Parathyroid adenoma (tissue), 2 donors: ENCODE results near the gene INMT.
A peak's percentile ranks its signal among the peaks of the same experiment; 100 is the strongest.

ENCODE experiments used
- H2AFZ ChIP-seq: fragments of 300-600 bp; sonication (generic); one replicate; pipeline ENCODE4 v1.7.0; 2017; ENCODE audit warnings: antibody characterized with exemption, mild to moderate bottlenecking
- H3K27ac ChIP-seq: fragments of 300-600 bp; sonication (generic); one replicate; pipeline ENCODE4 v1.7.0; 2017
- H3K27me3 ChIP-seq: fragments of 300-600 bp; sonication (generic); one replicate; pipeline ENCODE4 v1.7.0; 2017; ENCODE audit warnings: low read length; ENCODE audit not compliant: control insufficient read depth, insufficient read depth
- H3K36me3 ChIP-seq: fragments of 300-600 bp; sonication (generic); one replicate; pipeline ENCODE4 v1.7.0; 2017; ENCODE audit warnings: low read length; ENCODE audit not compliant: control insufficient read depth, insufficient read depth
- H3K4me1 ChIP-seq: fragments of 300-600 bp; sonication (generic); one replicate; pipeline ENCODE4 v1.7.0; 2017; ENCODE audit warnings: control low read depth
- H3K4me2 ChIP-seq: fragments of 300-600 bp; sonication (generic); one replicate; pipeline ENCODE4 v1.7.0; 2017; ENCODE audit warnings: low read length
- H3K4me3 ChIP-seq: fragments of 300-600 bp; sonication (generic); one replicate; pipeline ENCODE4 v1.7.0; 2017; ENCODE audit warnings: low read depth, low read length
- H3K79me2 ChIP-seq: fragments of 300-600 bp; sonication (generic); one replicate; pipeline ENCODE4 v1.7.0; 2017; ENCODE audit warnings: control low read depth
- H3K9ac ChIP-seq: fragments of 300-600 bp; sonication (generic); one replicate; pipeline ENCODE4 v1.7.0; 2017; ENCODE audit warnings: mild to moderate bottlenecking
- H3K9me3 ChIP-seq: fragments of 300-600 bp; sonication (generic); one replicate; pipeline ENCODE4 v1.7.0; 2017; ENCODE audit warnings: low read length; ENCODE audit not compliant: control insufficient read depth
- TF ChIP-seq, protein P1 (sequence below): fragments of 300-600 bp; sonication (generic); IDR thresholded peaks from one replicate; pipeline ENCODE4 v1.7.0; 2017; ENCODE audit warnings: antibody characterized with exemption, mild to moderate bottlenecking
- donor health status: primary hyperparathyroidism.

Gene INMT

GRCh38 chr7:30751696-30752273 is at the start of gene INMT:
TSS of gene INMT (plus strand) at chr7:30752135. CDS start at chr7:30752151, 16 bp downstream.
- TF ChIP-seq, protein P1, sequence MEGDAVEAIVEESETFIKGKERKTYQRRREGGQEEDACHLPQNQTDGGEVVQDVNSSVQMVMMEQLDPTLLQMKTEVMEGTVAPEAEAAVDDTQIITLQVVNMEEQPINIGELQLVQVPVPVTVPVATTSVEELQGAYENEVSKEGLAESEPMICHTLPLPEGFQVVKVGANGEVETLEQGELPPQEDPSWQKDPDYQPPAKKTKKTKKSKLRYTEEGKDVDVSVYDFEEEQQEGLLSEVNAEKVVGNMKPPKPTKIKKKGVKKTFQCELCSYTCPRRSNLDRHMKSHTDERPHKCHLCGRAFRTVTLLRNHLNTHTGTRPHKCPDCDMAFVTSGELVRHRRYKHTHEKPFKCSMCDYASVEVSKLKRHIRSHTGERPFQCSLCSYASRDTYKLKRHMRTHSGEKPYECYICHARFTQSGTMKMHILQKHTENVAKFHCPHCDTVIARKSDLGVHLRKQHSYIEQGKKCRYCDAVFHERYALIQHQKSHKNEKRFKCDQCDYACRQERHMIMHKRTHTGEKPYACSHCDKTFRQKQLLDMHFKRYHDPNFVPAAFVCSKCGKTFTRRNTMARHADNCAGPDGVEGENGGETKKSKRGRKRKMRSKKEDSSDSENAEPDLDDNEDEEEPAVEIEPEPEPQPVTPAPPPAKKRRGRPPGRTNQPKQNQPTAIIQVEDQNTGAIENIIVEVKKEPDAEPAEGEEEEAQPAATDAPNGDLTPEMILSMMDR, result no peak
- H3K9ac ChIP-seq, result no peak within 1 kb of the TSS
- H2AFZ ChIP-seq, result no peak within 1 kb of the TSS
- H3K79me2 ChIP-seq, result no peaks in the 10 kb centered on the region
- H3K27ac ChIP-seq, result peak within 1 kb of the TSS; percentile 55
- H3K4me1 ChIP-seq, result no peaks in the 10 kb centered on the region
- H3K36me3 ChIP-seq, result no peaks in the 10 kb centered on the region
- H3K27me3 ChIP-seq, result no peaks in the 10 kb centered on the region
- no peak within 1 kb of the TSS for H3K4me3 ChIP-seq
- no peaks in the 10 kb centered on the region for H3K9me3 ChIP-seq
- H3K4me2 ChIP-seq, result peak within 1 kb of the TSS; percentile 28

DNA sequence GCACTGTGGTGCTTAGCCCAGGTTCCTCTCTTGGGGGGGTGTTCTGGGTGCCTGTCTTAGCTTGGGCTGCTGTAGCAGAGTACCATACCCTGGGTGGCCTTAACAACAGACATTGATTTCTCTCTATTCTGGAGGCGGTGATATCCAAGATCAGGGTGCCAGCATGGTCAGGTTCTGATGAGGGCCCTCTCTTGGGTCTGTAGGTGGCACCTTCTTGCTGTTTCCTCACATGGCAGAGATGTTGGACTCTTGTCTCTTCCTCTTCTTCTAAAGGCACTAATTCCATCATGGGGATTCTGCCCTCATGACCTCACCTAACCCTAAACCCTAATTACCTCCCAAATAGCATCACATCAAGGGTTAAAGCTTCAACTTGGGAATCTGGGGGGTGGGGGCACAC is 49.7 kb upstream of the INMT start:
- Histone ChIP-seq H3K27ac (no peak overlapping the region), H3K4me3 (no peak overlapping the region), H3K4me2 (no peak overlapping the region), H3K79me2 (no peaks in the 10 kb centered on the region), H3K4me1 (no peaks in the 10 kb centered on the region), H3K27me3 (peaks cover 3% of the 10 kb centered on the region), H3K9me3 (no peaks in the 10 kb centered on the region), H3K9ac (no peak overlapping the region), H2AFZ (no peak overlapping the region), H3K36me3 (no peaks in the 10 kb centered on the region)
- TF ChIP-seq, protein P1, result no peak

DNA sequence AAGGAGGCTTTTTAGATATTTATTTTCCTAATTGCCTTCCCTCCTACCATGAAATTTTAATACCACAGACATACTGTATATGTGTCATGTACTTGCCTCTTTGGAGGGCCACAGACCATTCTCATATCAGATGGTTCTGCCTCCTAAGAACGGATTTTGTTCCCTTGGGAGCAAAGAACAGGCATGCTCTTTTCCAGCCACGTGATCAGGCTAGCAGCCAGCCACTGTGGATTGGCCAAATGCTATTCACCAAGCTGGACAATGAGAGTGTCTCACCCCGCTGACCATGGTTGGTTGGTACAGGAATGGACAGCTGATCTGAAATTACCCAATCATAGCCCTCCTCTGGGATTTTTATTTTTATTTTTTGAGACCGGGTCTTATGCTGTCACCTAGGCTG is 48.2 kb upstream of the INMT start:
- H3K9ac ChIP-seq, result no peak overlapping the region
- H3K27me3 ChIP-seq, result peaks cover 3% of the 10 kb centered on the region
- H3K4me1 ChIP-seq, result no peaks in the 10 kb centered on the region
- H3K27ac ChIP-seq, result no peak overlapping the region
- no peak overlapping the region for H2AFZ ChIP-seq
- H3K4me3 ChIP-seq, result no peak overlapping the region
- no peaks in the 10 kb centered on the region for H3K9me3 ChIP-seq
- H3K36me3 ChIP-seq, result no peaks in the 10 kb centered on the region
- no peak overlapping the region for H3K4me2 ChIP-seq
- TF ChIP-seq, protein P1, result no peak
- no peaks in the 10 kb centered on the region for H3K79me2 ChIP-seq

DNA sequence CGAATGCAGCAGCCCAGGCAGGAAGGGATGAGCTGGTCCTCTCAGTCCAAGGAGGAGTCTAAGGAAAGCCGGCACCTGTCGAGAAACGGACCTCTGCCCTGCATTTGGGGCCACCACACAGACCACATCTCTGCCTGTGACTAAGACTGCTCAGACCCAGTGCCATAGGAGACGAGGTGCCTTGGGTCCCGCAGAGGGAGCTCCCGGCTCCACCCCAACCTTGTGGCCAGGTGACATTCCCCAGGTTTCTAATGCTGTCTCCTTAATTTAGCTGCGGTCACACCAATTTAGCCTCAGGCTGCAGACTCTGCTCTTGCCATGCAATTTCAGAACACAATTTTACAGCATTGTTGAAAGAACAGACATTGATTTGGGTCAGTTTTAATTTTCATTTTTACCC is 46.9 kb upstream of the INMT start:
- Histone ChIP-seq H3K4me1 (no peaks in the 10 kb centered on the region), H3K4me2 (no peak overlapping the region), H3K9ac (no peak overlapping the region), H3K36me3 (no peaks in the 10 kb centered on the region), H3K4me3 (no peak overlapping the region), H3K27ac (no peak overlapping the region), H2AFZ (no peak overlapping the region), H3K27me3 (no peaks in the 10 kb centered on the region), H3K79me2 (no peaks in the 10 kb centered on the region), H3K9me3 (no peaks in the 10 kb centered on the region)
- TF ChIP-seq, protein P1, result no peak

GRCh38 chr7:30705596-30705995 is 46.3 kb upstream of the INMT start:
- no peaks in the 10 kb centered on the region for H3K4me1 ChIP-seq
- TF ChIP-seq, protein P1, result no peak
- H3K9ac ChIP-seq, result no peak overlapping the region
- H2AFZ ChIP-seq, result no peak overlapping the region
- no peak overlapping the region for H3K4me3 ChIP-seq
- H3K9me3 ChIP-seq, result no peaks in the 10 kb centered on the region
- H3K4me2 ChIP-seq, result no peak overlapping the region
- H3K27ac ChIP-seq, result no peak overlapping the region
- H3K36me3 ChIP-seq, result no peaks in the 10 kb centered on the region
- H3K79me2 ChIP-seq, result no peaks in the 10 kb centered on the region
- no peaks in the 10 kb centered on the region for H3K27me3 ChIP-seq
